C4-2B (cell line): ENCODE data around the gene SHC2.

Source experiments
- CTCF ChIP-seq: fragments of 450-650 bp; conservative IDR thresholded peaks from 2 replicates; pipeline ENCODE4 v1.5.1; 2017; ENCODE audit warnings: mild to moderate bottlenecking
- ZFX ChIP-seq: fragments of 450-650 bp; IDR thresholded peaks from 2 replicates; pipeline ENCODE4 v1.6.1; 2017

- TF ChIP-seq CTCF, result no peak
- no peak for TF ChIP-seq ZFX
Measured at GRCh38 chr19:483332-484072, 22.7 kb upstream of the SHC2 start.
